Measurements from ENCODE around the gene PES1.

PES1 gene

GRCh38 chr22:30580896-30581295 is 10.8 kb downstream of the PES1 start:
- Histone ChIP-seq H2AFZ (ENCODE audit: low read depth, low read length, severe bottlenecking) (no peak overlapping the region), H3K9ac (ENCODE audit: low read length) (no peak overlapping the region), H3K4me3 (ENCODE audit: insufficient read depth, low read length, poor library complexity, severe bottlenecking) (no peak overlapping the region), H3K27ac (ENCODE audit: low read depth, low read length) (no peak overlapping the region), H3K27me3 (ENCODE audit: low read length) (no peaks in the 10 kb centered on the region), H3K79me2 (ENCODE audit: insufficient read depth, low read length) (no peaks in the 10 kb centered on the region), H3K4me2 (ENCODE audit: low read depth, low read length, poor library complexity, severe bottlenecking) (no peak overlapping the region), H3K36me3 (ENCODE audit: low read length) (no peaks in the 10 kb centered on the region), H3K9me3 (ENCODE audit: insufficient read depth, low read length) (no peaks in the 10 kb centered on the region), H3K9me2 (replicated peaks; ENCODE audit: insufficient read depth, low read length) (no peaks in the 10 kb centered on the region), H4K20me1 (ENCODE audit: low read depth, low read length) (no peaks in the 10 kb centered on the region), H3F3A (ENCODE audit: insufficient read depth) (no peaks in the 10 kb centered on the region)
- no peak for TF ChIP-seq CTCF (IDR thresholded peaks at IDR 0.05; ENCODE audit: insufficient read depth, low read length, poor library complexity, severe bottlenecking)
- TF ChIP-seq EZH2phosphoT487 (conservative IDR thresholded peaks at IDR 0.05; ENCODE audit: low read length): no peak

GRCh38 chr22:30578481-30578880 is 13.2 kb downstream of the PES1 start:
- Histone ChIP-seq H3K9ac (ENCODE audit: low read length) (no peak overlapping the region), H4K20me1 (ENCODE audit: low read depth, low read length) (no peaks in the 10 kb centered on the region), H2AFZ (ENCODE audit: low read depth, low read length, severe bottlenecking) (no peak overlapping the region), H3F3A (ENCODE audit: insufficient read depth) (no peaks in the 10 kb centered on the region), H3K4me3 (ENCODE audit: insufficient read depth, low read length, poor library complexity, severe bottlenecking) (no peak overlapping the region), H3K9me2 (replicated peaks; ENCODE audit: insufficient read depth, low read length) (no peaks in the 10 kb centered on the region), H3K27ac (ENCODE audit: low read depth, low read length) (no peak overlapping the region), H3K9me3 (ENCODE audit: insufficient read depth, low read length) (no peaks in the 10 kb centered on the region), H3K36me3 (ENCODE audit: low read length) (no peaks in the 10 kb centered on the region), H3K27me3 (ENCODE audit: low read length) (no peaks in the 10 kb centered on the region), H3K79me2 (ENCODE audit: insufficient read depth, low read length) (no peaks in the 10 kb centered on the region), H3K4me2 (ENCODE audit: low read depth, low read length, poor library complexity, severe bottlenecking) (no peak overlapping the region)
- TF ChIP-seq CTCF (IDR thresholded peaks at IDR 0.05; ENCODE audit: insufficient read depth, low read length, poor library complexity, severe bottlenecking): no peak
- no peak for TF ChIP-seq EZH2phosphoT487 (conservative IDR thresholded peaks at IDR 0.05; ENCODE audit: low read length)

GRCh38 chr22:30575859-30576258 is 15.9 kb downstream of the PES1 start:
- Histone ChIP-seq H3K9me2 (replicated peaks; ENCODE audit: insufficient read depth, low read length) (no peaks in the 10 kb centered on the region), H3K27me3 (ENCODE audit: low read length) (no peaks in the 10 kb centered on the region), H3K4me2 (ENCODE audit: low read depth, low read length, poor library complexity, severe bottlenecking) (no peak overlapping the region), H3K4me3 (ENCODE audit: insufficient read depth, low read length, poor library complexity, severe bottlenecking) (no peak overlapping the region), H3K36me3 (ENCODE audit: low read length) (no peaks in the 10 kb centered on the region), H2AFZ (ENCODE audit: low read depth, low read length, severe bottlenecking) (no peak overlapping the region), H3K9ac (ENCODE audit: low read length) (no peak overlapping the region), H4K20me1 (ENCODE audit: low read depth, low read length) (no peaks in the 10 kb centered on the region), H3K27ac (ENCODE audit: low read depth, low read length) (no peak overlapping the region), H3F3A (ENCODE audit: insufficient read depth) (no peaks in the 10 kb centered on the region), H3K9me3 (ENCODE audit: insufficient read depth, low read length) (no peaks in the 10 kb centered on the region), H3K79me2 (ENCODE audit: insufficient read depth, low read length) (no peaks in the 10 kb centered on the region)
- no peak for TF ChIP-seq CTCF (IDR thresholded peaks at IDR 0.05; ENCODE audit: insufficient read depth, low read length, poor library complexity, severe bottlenecking)
- no peak for TF ChIP-seq EZH2phosphoT487 (conservative IDR thresholded peaks at IDR 0.05; ENCODE audit: low read length)

All from SU-DHL-6 (cell line).